GM21526 (cell line): ENCODE data around the gene DCTD.

ENCODE experiments used
- ATAC-seq: cut with Tn5 transposase; IDR thresholded peaks from one replicate; pipeline ENCODE4 v1.9.1; 2021; ENCODE audit warnings: moderate library complexity; ENCODE audit not compliant: unreplicated experiment, low FRiP score

The DCTD gene

GRCh38 chr4:182895791-182896292 is 21.3 kb downstream of the DCTD start:
- no peak for ATAC-seq

DNA sequence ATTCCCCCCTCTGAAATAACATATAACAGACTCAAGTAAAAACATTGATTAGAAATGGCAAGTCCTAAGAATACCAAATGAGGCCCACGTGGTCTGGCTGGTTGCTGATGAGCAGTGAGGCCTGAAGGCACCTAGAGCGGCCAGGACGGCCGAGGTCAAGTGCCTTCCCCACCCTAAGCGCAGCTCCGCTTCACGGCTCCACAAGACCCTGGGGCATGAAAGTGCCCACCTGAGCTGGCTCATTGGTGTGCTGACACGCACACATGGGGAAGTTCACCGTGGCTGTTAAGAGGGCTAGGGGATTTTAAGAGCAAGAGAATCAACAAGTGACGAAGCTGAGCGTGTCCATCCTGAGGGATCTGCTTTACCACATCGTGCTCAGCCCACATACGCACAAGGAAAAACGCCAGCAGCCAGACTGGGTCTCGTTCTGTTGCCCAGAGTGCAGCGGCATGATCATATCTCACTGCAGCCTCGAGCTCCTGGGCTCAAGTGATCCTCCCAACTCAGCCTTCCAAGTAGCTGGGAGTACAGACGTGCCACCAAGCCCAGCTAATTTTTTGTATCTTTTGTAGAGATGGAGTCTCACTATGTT is 22.4 kb downstream of the DCTD start:
- ATAC-seq, result no peak

GRCh38 chr4:182893474-182894080 is 23.6 kb downstream of the DCTD start:
- no peak for ATAC-seq

- ATAC-seq, result no peak
These were observed 24.1 kb downstream of the DCTD start for GRCh38 chr4:182893047-182893446.

DNA sequence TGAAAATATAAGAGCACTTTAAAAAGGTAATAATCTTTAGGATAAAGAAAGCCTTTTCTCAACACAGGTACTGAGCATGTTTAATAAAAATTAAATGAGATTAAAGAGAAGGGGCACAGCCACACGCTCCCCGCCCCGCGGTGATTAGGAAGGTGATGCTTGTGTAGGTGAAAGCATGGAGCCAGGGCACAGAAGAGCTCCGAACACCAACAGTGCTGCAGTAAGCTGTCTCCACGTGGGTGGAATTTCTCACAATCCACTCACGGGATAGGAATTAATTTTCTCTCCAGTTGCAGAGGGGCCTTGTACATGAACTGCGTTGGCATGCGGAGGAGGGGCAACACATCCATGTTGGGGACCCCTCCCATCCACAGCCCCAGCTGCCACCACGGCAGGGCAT is 27.0 kb downstream of the DCTD start:
- ATAC-seq, result no peak

DNA sequence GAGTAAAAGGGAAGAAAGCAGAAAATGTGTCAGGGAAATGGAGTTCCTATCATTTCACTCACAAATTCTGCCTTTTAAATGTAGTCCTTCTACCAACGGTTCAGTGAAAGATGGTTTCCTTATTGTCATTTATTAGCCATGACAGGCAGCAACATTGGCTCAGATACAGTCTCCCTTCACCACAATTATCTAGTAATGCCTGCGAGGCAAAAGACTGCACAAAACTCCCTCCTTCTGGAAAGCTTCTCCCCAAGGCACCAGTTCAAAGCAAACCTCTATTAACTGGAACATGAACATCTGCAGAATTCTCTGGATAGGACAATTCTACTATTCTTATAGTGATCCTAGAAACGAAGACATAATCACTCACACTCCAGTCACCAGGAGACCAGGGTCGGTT is 28.3 kb downstream of the DCTD start:
- ATAC-seq, result no peak

GRCh38 chr4:182886768-182887167 is 30.4 kb downstream of the DCTD start:
- ATAC-seq, result no peak

DNA sequence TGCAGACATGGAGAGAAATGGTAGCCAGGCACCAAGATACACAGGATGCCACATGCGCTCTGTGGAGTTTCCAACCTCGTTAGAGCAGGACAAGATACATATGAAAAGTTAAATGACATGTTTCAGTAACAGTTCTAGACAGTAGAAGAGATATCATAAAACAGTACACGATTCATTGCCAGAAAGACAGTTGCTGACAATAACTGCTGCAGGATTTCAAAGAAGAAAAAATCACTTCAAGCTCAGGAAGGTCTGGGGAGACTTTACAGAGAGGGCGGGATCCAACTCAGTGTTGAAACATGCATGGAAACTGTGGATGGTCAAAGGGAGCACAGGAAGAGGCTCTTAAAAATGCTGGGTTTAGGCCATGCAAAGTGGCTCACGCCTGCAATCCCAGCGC is 31.0 kb downstream of the DCTD start:
- no peak for ATAC-seq

DNA sequence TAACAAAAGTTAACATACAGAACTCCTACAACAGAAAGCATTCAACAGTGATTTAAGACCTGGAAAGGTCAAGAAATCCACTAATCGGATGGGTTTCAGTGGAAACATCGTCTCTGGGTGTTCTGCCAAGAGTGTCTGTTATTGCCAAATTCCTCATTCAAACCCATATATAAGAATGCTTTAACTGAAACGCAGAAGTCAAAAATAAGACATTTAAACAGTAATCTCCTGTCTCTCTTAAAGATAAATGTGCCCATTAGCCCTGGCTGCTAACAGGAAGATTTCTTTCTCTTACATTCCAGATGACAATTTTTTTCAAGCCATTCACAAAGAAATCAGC is 31.5 kb downstream of the DCTD start:
- no peak for ATAC-seq

DNA sequence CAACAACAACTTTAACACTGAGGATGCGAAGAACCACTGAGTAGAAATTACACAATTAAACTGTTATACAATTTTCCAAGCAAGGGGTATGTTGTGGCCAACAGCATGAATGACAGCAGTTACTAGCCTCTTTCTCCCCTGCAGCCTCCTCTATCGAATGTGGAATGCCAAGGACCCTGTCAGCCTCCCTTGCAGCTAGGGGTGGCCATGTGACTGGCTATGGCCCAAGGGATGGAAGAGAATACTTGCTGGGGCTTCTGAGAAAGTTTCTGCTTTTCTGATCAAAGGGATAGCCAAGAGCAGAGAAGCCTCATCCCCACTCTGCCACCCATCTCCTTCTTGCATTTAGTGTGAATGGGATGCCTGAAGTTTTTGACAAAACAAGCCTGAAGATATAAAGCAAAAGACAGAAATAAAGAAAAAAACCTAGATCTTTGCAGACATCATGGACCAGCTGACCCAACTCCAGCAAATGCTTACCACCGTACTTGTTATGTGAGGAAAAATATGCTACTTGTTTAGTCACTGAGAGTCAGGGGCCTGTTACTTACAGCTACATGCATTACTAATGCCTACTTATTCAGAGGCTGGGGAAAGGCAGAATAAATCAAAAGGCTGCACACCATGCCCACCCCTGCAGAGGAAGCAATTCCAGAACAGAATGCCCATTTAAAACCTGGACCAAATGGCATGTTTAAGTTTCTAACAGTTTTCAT is 32.0 kb downstream of the DCTD start:
- ATAC-seq, result no peak

DNA sequence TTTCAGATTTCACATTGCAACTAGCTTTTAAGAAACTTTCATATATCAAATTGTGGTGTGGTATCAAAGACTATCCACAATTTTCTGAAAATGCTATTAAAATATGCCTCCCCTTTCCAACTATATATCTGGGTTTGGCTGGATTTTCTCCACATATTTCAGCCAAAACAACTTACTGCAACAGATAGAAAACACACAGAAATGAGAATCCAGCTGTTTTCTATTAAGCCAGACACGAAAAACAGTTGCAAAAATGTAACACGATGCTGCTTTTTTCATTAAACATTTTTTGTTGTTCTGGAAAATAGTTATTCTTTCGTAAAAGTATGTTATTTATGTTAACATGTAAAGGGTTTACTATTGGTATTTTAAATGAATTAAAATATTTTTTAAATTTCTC is 33.1 kb downstream of the DCTD start:
- ATAC-seq, result no peak

DNA sequence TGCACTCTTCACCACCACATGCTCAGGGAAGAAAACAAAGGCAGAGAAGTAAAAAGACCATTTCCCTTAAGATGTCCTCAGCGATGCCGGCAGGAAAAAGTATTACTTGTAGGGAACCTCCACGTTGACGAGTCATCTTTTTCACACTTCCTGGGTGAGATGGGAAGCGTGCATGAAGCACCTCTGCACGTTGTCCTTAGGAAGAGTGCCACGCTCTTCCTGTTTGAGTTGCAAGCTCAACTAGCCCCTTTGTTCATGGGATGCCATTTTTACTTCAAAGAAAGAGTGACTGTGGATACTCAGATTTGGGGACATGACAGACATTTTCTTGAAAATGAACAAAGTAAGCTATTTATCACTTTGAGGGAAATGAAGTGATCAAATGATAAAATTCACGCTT is 33.8 kb downstream of the DCTD start:
- no peak for ATAC-seq

GRCh38 chr4:182881914-182882313 is 35.3 kb downstream of the DCTD start:
- ATAC-seq, result no peak

DNA sequence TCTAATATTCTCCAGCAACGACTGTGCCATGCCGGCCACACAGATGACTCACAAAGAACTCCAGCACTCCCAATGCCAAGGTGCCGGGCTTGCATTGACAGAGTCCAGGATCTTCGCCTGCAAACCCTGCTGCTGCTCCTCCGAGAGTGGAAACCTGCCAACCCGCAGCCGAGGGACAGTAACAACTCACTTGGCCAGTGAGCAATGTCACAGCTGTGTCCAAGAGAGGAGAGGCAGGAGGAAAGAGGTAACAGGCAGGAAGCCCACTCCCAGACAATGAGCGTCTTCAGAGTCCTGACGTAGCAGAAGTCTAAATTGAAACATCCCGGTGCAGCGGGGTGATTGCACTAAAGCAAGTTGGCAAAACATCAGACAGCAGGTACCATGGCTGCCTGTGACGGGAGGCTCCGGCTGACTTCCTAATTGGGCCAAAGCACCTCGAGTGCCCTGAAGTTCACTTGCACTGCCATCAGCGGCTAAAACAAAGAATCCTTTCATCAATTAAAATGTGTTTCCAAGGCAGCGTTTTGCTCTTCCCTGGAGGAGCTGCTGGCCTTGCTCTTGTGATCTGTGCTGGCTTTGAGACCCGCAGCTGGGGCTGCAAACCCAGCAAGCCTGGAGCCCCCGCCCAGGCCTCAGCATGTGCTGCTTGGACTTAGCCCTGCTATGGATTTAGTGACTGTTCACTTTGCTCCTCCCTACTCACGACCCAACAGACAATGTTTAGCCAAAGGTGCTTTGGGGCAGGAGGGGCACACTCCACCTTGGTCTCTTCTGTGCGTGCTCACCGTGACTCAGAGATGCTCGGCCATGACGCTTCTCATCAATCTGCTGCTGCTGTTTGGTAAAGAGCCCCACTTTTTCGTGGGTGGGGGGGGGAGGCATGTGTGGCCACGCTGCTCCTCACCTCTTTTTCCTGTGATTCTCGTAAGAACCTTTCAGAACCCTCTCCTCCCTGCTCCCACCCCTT is 36.5 kb downstream of the DCTD start:
- ATAC-seq, result no peak

DNA sequence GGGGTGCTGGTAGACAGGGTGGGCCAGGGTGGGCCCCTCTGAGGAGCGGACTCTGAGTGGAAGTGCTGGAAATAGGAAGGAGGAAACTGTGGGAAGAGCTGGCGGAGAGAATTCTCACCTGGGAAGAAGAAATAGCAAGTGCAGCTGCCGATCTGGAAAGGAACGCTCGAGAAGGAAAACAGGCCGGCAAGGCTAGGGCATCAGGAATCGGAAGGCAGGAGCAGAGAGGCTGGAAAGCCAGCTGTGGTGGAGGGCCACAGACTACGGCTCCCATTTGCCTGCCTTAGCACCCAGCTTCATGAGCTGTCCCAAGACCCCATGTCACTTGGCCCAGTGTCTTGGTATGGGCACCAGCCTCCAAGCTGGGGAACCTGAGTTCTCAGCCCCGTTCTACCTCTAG is 37.3 kb downstream of the DCTD start:
- no peak for ATAC-seq

GRCh38 chr4:182878633-182879495 is 38.3 kb downstream of the DCTD start:
- no peak for ATAC-seq

- ATAC-seq, result no peak
These were observed 39.8 kb downstream of the DCTD start for GRCh38 chr4:182877326-182877883.

- ATAC-seq, result no peak
These were observed 40.8 kb downstream of the DCTD start for GRCh38 chr4:182876427-182876826.
